GM12878 (cell line): Measurements from ENCODE around the gene NFAT5. TPM values are rescaled to one million over a fixed set of nuclear protein-coding genes. Genes with fewer than 3 reads are reported as not detected.

Source experiments
- ATAC-seq: fragments of 200-7000 bp; cut with Tn5 transposase; 3 replicates; pipeline ENCODE4 v1.9.1; 2020; ENCODE audit warnings: mild to moderate bottlenecking, moderate library complexity
- BruUV-seq: library from RNA; stranded (reverse); fragments of 400-500 nt; replicated peaks from 2 replicates; lab custom pipeline; 2021; lab: Mats Ljungman, UMichigan
- CTCF ChIA-PET: fragments of 300-600 bp; sonication (Branson Sonifier 250); formaldehyde crosslinking; extraction: SDS; loops from one replicate; lab custom pipeline; 2021; ENCODE audit warnings: inconsistent platforms; lab: Yijun Ruan, JAX
- POLR2A ChIA-PET: fragments of 350-600 bp; formaldehyde crosslinking; extraction: SDS; loops from one replicate; lab custom pipeline; 2021; ENCODE audit warnings: inconsistent platforms; lab: Charles Lee
- RAD21 ChIA-PET: fragments of 300-600 bp; sonication (Branson Sonifier 250); formaldehyde crosslinking; loops from one replicate; lab custom pipeline; 2023; ENCODE audit warnings: antibody characterized with exemption; ENCODE audit not compliant: unreplicated experiment; lab: Charles Lee
- SMC1A ChIA-PET: fragments of 300-600 bp; sonication (Branson Sonifier 250); formaldehyde crosslinking; loops from one replicate; lab custom pipeline; 2023; ENCODE audit not compliant: unreplicated experiment, uncharacterized antibody; lab: Charles Lee
- DNase-seq: peaks from one replicate; pipeline ENCODE4 v3.0.0-alpha.2; 2011; ENCODE audit warnings: low read depth, low spot score
- FAIRE-seq: peaks from 3 replicates; lab custom pipeline; 2011; peaks lifted over from hg19 to GRCh38; lab: Jason Lieb, UNC
- H2AFZ ChIP-seq: 2 replicates; pipeline ENCODE4 v1.6.0; 2011; ENCODE audit warnings: low read depth, low read length, control low read depth; ENCODE audit not compliant: control insufficient read depth
- H3K27ac ChIP-seq: 2 replicates; pipeline ENCODE4 v1.5.1; 2011; ENCODE audit warnings: control low read depth; ENCODE audit not compliant: control insufficient read depth, insufficient read depth
- H3K27me3 ChIP-seq, 2 experiments: replicated peaks in 1 of 2; 2 replicates each; pipeline versions ENCODE4 v1.6.0 to v1.6.1; 2011; ENCODE audit warnings: low read length in 1 of 2; ENCODE audit not compliant: control insufficient read depth in 2 of 2, insufficient read depth in 2 of 2
- H3K36me3 ChIP-seq, 2 experiments: 2 replicates each; pipeline ENCODE4 v1.5.1; 2011; ENCODE audit warnings: low read length in 1 of 2; ENCODE audit not compliant: control insufficient read depth in 2 of 2, insufficient read depth in 2 of 2
- H3K4me1 ChIP-seq: 2 replicates; pipeline ENCODE4 v1.6.1; 2011; ENCODE audit warnings: mild to moderate bottlenecking, low read length, moderate library complexity, mixed read lengths; ENCODE audit not compliant: control insufficient read depth, insufficient read depth
- H3K4me2 ChIP-seq: 2 replicates; pipeline ENCODE4 v1.6.0; 2011; ENCODE audit warnings: control low read depth; ENCODE audit not compliant: control insufficient read depth, insufficient read depth
- H3K4me3 ChIP-seq: fragments of 200-600 bp; sonication (generic); 2 replicates; pipeline ENCODE4 v1.5.1; 2016
- H3K79me2 ChIP-seq: 2 replicates; pipeline ENCODE4 v1.6.0; 2011; ENCODE audit warnings: low read length; ENCODE audit not compliant: control insufficient read depth, insufficient read depth
- H3K9ac ChIP-seq: 2 replicates; pipeline ENCODE4 v1.8.0; 2011; ENCODE audit warnings: low read length, control low read depth, mixed read lengths; ENCODE audit not compliant: control insufficient read depth, insufficient read depth
- H3K9me3 ChIP-seq: replicated peaks from 3 replicates; pipeline ENCODE4 v1.5.1; 2011; ENCODE audit warnings: mild to moderate bottlenecking, low read length; ENCODE audit not compliant: control insufficient read depth, insufficient read depth
- H4K20me1 ChIP-seq: 2 replicates; pipeline ENCODE4 v1.6.0; 2011; ENCODE audit not compliant: control insufficient read depth, insufficient read depth
- CEBPB ChIP-seq, 2 experiments: fragments of 150-350 bp in 1 of 2; IDR thresholded peaks; 2 replicates each; pipeline ENCODE4 v1.6.1; 2012 to 2014; ENCODE audit warnings: low read depth in 2 of 2, low read length in 2 of 2, borderline replicate concordance in 1 of 2, inconsistent platforms in 1 of 2
- E4F1 ChIP-seq: fragments of 450-650 bp; IDR thresholded peaks from 2 replicates; pipeline ENCODE4 v1.6.1; 2018; ENCODE audit warnings: borderline replicate concordance, mild to moderate bottlenecking; ENCODE audit not compliant: partially characterized antibody
- IRF4 ChIP-seq: IDR thresholded peaks from 2 replicates; pipeline ENCODE4 v1.6.1; 2011; ENCODE audit warnings: low read depth, low read length
- MEF2A ChIP-seq: IDR thresholded peaks from 2 replicates; pipeline ENCODE4 v1.6.1; 2011; ENCODE audit warnings: low read depth, mild to moderate bottlenecking, low read length, moderate library complexity; ENCODE audit not compliant: insufficient read depth
- NBN ChIP-seq: fragments of 450-650 bp; IDR thresholded peaks from 2 replicates; pipeline ENCODE4 v1.6.1; 2016
- STAT1 ChIP-seq: fragments of 450-650 bp; conservative IDR thresholded peaks from 2 replicates; pipeline ENCODE4 v1.6.1; 2014; ENCODE audit warnings: antibody characterized with exemption, mild to moderate bottlenecking
- TAF1 ChIP-seq: IDR thresholded peaks from 2 replicates; pipeline ENCODE4 v1.6.1; 2011; ENCODE audit warnings: mild to moderate bottlenecking, low read depth, low read length, borderline replicate concordance
- USF1 ChIP-seq: IDR thresholded peaks from 2 replicates; pipeline ENCODE4 v1.6.1; 2011; ENCODE audit warnings: borderline replicate concordance, low read depth, mild to moderate bottlenecking, moderate library complexity, mixed read lengths, low read length; ENCODE audit not compliant: insufficient read depth; ENCODE audit errors: extremely low read length
- ZNF24 ChIP-seq: fragments of 450-650 bp; IDR thresholded peaks from 2 replicates; pipeline ENCODE4 v1.6.1; 2017; ENCODE audit warnings: antibody characterized with exemption, mild to moderate bottlenecking
- ZNF622 ChIP-seq: fragments of 450-650 bp; IDR thresholded peaks from 2 replicates; pipeline ENCODE4 v1.6.1; 2017; ENCODE audit warnings: mild to moderate bottlenecking, inconsistent platforms
- WGBS: methylation state at CpG from one replicate; pipeline ENCODE4 v1.1.6; 2016; ENCODE audit warnings: low lambda C conversion rate; ENCODE audit not compliant: insufficient replicate concordance, insufficient coverage; ENCODE audit errors: missing lambda C conversion rate; 5-methylcytosine and 5-hydroxymethylcytosine counted together
- in situ Hi-C: fragments of 300-500 bp; cut with MboI; formaldehyde crosslinking; loops from 9 replicates; pipeline ENCODE4 v1.14.3; 2018; ENCODE audit warnings: mixed read lengths
- intact Hi-C: fragments of 100-400 bp; cut with micrococcal nuclease; formaldehyde crosslinking; loops from one replicate; pipeline ENCODE4 v1.14.2; 2022; ENCODE audit not compliant: unreplicated experiment
- polyA plus RNA-seq, 11 experiments: library from polyadenylated mRNA; depleted of rRNA in 4 of 11; unstranded in 6 of 11; stranded (reverse) in 5 of 11; fragments of >200 nt; fragmentation: Nextera tagmentation in 4 of 11; fragmentation: Illumina TruSeq in 1 of 11; extraction: Ambion mirVana in 4 of 11; extraction: Trizol in 1 of 11; gene quantifications; 1 replicate in 1 of 11; 2 replicates in 10 of 11; pipeline versions ENCODE4 v1.2.1 to v1.2.3, GENCODE V29; 2011 to 2016; ENCODE audit warnings: inconsistent platforms in 2 of 11, missing spikeins in 2 of 11, low read depth in 1 of 11
- total RNA-seq, 4 experiments: library from RNA; depleted of rRNA in 3 of 4; stranded (reverse); fragments of >200 nt in 3 of 4; fragmentation: Illumina TruSeq in 1 of 4; extraction: Trizol in 1 of 4; gene quantifications; 2 replicates each; pipeline versions ENCODE4 v1.2.1 to v1.2.3, GENCODE V29; 2013 to 2021

NFAT5 gene
- total and polyA plus RNA-seq, 10 of the 15 experiments (the other 5 are each of a cell fraction or from before 2014, with no cell fraction given): 0.58 to 31.5 (median 12.7) TPM

- Histone ChIP-seq H3K36me3 (no peaks in the 10 kb centered on the region), H3K27ac (no peak overlapping the region), H3K79me2 (no peaks in the 10 kb centered on the region), H2AFZ (no peak overlapping the region), H3K9me3 (no peaks in the 10 kb centered on the region; the same call in 2 of the 3 replicates), H4K20me1 (no peaks in the 10 kb centered on the region), H3K9ac (no peak overlapping the region), H3K4me2 (no peak overlapping the region), H3K27me3 (no peaks in the 10 kb centered on the region), H3K4me1 (peaks cover 26% of the 10 kb centered on the region), H3K4me3 (no peak overlapping the region)
- ChIA-PET RAD21 (no interaction called here), POLR2A (interaction anchor here (1.0 kb wide), 1 partner anchor 124 kb away, joined by 3 read pairs; no protein-coding TSS in a partner anchor), SMC1A (interaction anchor here (0.8 to 1.5 kb wide), 2 partner anchors 15 to 93 kb away, joined by 3 to 4 read pairs; no protein-coding TSS in a partner anchor), CTCF (no interaction called here)
- intact Hi-C loops: loop anchor here (5.0 kb wide), 2 partner anchors 39 to 56 kb away; no protein-coding TSS in a partner anchor
- TF ChIP-seq CEBPB (IDR thresholded peaks at IDR 0.05; ENCODE audit: borderline replicate concordance in 1 of 2, low read depth in 2 of 2, low read length in 2 of 2): no peak
- TF ChIP-seq NBN: no peak
- no peak for TF ChIP-seq USF1
- no peak for TF ChIP-seq ZNF622
- TF ChIP-seq MEF2A: no peak
- no peak for TF ChIP-seq IRF4
- TF ChIP-seq STAT1: no peak
- no peak for TF ChIP-seq ZNF24
- no peak for TF ChIP-seq TAF1
- no peak for TF ChIP-seq E4F1
- in situ Hi-C loops: no loop called here
- ATAC-seq (no peak), FAIRE-seq (no peak), DNase-seq (no peak)
- BruUV-seq: no TSS peak
- WGBS: 95% methylated on average over 13 of the region's 13 CpGs
Observed at GRCh38 chr16:69523566-69524305, 42.0 kb upstream of the NFAT5 start.
